Upper lobe of left lung (tissue), 4 donors: Measurements from ENCODE around the gene PTPRD.

ENCODE experiments used
- CTCF ChIP-seq, 6 experiments: fragments of 450-650 bp in 4 of 6; fragments of 200-600 bp in 2 of 6; sonication (generic) in 2 of 6; IDR thresholded peaks; one replicate each; pipeline ENCODE4 v1.5.1; 2016 to 2019; ENCODE audit warnings: antibody characterized with exemption in 6 of 6
- EP300 ChIP-seq, 4 donors: sonication (generic); formaldehyde crosslinking; IDR thresholded peaks; one replicate each; pipeline ENCODE4 v1.5.1; 2017; ENCODE audit warnings: antibody characterized with exemption in 4 of 4, control low read depth in 2 of 4

- no peak for TF ChIP-seq CTCF (IDR thresholded peaks at IDR 0.05)
- no peak for TF ChIP-seq EP300 (IDR thresholded peaks at IDR 0.05)
These were observed 1887.2 kb downstream of the PTPRD start for GRCh38 chr9:8725635-8726034.
